Gastroesophageal sphincter (tissue), 3 donors: ENCODE measurements around the gene CNTNAP5.

ENCODE experiments used
- POLR2A ChIP-seq, 2 donors: fragments of 450-650 bp; IDR thresholded peaks; one replicate each; pipeline ENCODE4 v1.6.1; 2017; ENCODE audit warnings: antibody characterized with exemption in 2 of 2, mild to moderate bottlenecking in 2 of 2, moderate library complexity in 1 of 2
- TF ChIP-seq, protein P1 (sequence below), 4 experiments: fragments of 200-600 bp in 2 of 4; fragments of 450-650 bp in 2 of 4; sonication (generic) in 1 of 4; IDR thresholded peaks; one replicate each; pipeline ENCODE4 v1.5.1; 2017 to 2019; ENCODE audit warnings: antibody characterized with exemption in 4 of 4, mild to moderate bottlenecking in 2 of 4, moderate library complexity in 2 of 4

- TF ChIP-seq POLR2A (IDR thresholded peaks at IDR 0.05): no peak
- TF ChIP-seq, protein P1, sequence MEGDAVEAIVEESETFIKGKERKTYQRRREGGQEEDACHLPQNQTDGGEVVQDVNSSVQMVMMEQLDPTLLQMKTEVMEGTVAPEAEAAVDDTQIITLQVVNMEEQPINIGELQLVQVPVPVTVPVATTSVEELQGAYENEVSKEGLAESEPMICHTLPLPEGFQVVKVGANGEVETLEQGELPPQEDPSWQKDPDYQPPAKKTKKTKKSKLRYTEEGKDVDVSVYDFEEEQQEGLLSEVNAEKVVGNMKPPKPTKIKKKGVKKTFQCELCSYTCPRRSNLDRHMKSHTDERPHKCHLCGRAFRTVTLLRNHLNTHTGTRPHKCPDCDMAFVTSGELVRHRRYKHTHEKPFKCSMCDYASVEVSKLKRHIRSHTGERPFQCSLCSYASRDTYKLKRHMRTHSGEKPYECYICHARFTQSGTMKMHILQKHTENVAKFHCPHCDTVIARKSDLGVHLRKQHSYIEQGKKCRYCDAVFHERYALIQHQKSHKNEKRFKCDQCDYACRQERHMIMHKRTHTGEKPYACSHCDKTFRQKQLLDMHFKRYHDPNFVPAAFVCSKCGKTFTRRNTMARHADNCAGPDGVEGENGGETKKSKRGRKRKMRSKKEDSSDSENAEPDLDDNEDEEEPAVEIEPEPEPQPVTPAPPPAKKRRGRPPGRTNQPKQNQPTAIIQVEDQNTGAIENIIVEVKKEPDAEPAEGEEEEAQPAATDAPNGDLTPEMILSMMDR (IDR thresholded peaks at IDR 0.05): no peak
These were observed 598.5 kb downstream of the CNTNAP5 start for GRCh38 chr2:124623560-124623959.
